Mesenchymal stem cell (in vitro differentiated cells and primary cell): Measurements from ENCODE around the gene NPAS2.
A peak's percentile ranks its signal among the peaks of the same experiment; 100 is the strongest.

Experiments used
- DNase-seq: peaks from one replicate; pipeline ENCODE4 v3.0.0-alpha.2; 2013
- H2AFZ ChIP-seq: one replicate; pipeline ENCODE4 v1.6.1; 2013; ENCODE audit warnings: low read depth, mild to moderate bottlenecking, control low read depth, inconsistent platforms, low read length, moderate library complexity
- H2AK5ac ChIP-seq: 2 replicates; pipeline ENCODE4 v1.6.1; 2013; ENCODE audit warnings: low read length, moderate library complexity, mild to moderate bottlenecking, inconsistent platforms; ENCODE audit not compliant: severe bottlenecking
- H2BK120ac ChIP-seq: one replicate; pipeline ENCODE4 v1.6.1; 2013; ENCODE audit warnings: low read depth, mild to moderate bottlenecking, inconsistent platforms, low read length, moderate library complexity
- H2BK12ac ChIP-seq, 2 experiments: one replicate each; pipeline ENCODE4 v1.6.1; 2013; ENCODE audit warnings: inconsistent platforms in 2 of 2, low read length in 2 of 2, mild to moderate bottlenecking in 2 of 2, moderate library complexity in 2 of 2, control low read depth in 1 of 2
- H2BK15ac ChIP-seq: one replicate; pipeline ENCODE4 v1.6.1; 2013; ENCODE audit warnings: mild to moderate bottlenecking, low read depth, inconsistent platforms; ENCODE audit not compliant: poor library complexity, severe bottlenecking
- H2BK5ac ChIP-seq: 2 replicates; pipeline ENCODE4 v1.6.1; 2013; ENCODE audit warnings: low read depth, mild to moderate bottlenecking, low read length, control low read depth, inconsistent platforms; ENCODE audit not compliant: poor library complexity, severe bottlenecking
- H3K14ac ChIP-seq, 2 experiments: one replicate each; pipeline ENCODE4 v1.6.1; 2013; ENCODE audit warnings: inconsistent platforms in 2 of 2, low read length in 2 of 2, control low read depth in 1 of 2, mild to moderate bottlenecking in 1 of 2, moderate library complexity in 1 of 2
- H3K18ac ChIP-seq, 2 experiments: one replicate each; pipeline ENCODE4 v1.6.1; 2013; ENCODE audit warnings: inconsistent platforms in 2 of 2, low read length in 2 of 2, control low read depth in 1 of 2, low read depth in 1 of 2, mild to moderate bottlenecking in 1 of 2
- H3K23ac ChIP-seq, 2 experiments: one replicate each; pipeline ENCODE4 v1.6.1; 2013; ENCODE audit warnings: inconsistent platforms in 2 of 2, low read length in 2 of 2, mild to moderate bottlenecking in 2 of 2, moderate library complexity in 2 of 2, control low read depth in 1 of 2
- H3K27ac ChIP-seq: 2 replicates; pipeline ENCODE4 v1.5.1; 2013; ENCODE audit warnings: mild to moderate bottlenecking, moderate library complexity, low read length, control low read depth, inconsistent platforms; ENCODE audit not compliant: poor library complexity, severe bottlenecking
- H3K27me3 ChIP-seq, 2 experiments: 2 replicates each; pipeline versions ENCODE4 v1.6.1 to v1.7.0; 2013; ENCODE audit warnings: low read length in 2 of 2, mild to moderate bottlenecking in 2 of 2, moderate library complexity in 2 of 2, control low read depth in 1 of 2, inconsistent platforms in 1 of 2; ENCODE audit not compliant: control insufficient read depth in 1 of 2, insufficient read depth in 1 of 2
- H3K36me3 ChIP-seq, 2 experiments: 2 replicates each; pipeline versions ENCODE4 v1.6.1 to v1.7.0; 2013; ENCODE audit warnings: low read length in 2 of 2, control low read depth in 1 of 2, inconsistent platforms in 1 of 2, low read depth in 1 of 2, mild to moderate bottlenecking in 1 of 2; ENCODE audit not compliant: insufficient read depth in 2 of 2, control insufficient read depth in 1 of 2
- H3K4ac ChIP-seq, 2 experiments: one replicate each; pipeline ENCODE4 v1.6.1; 2013; ENCODE audit warnings: inconsistent platforms in 2 of 2, low read length in 2 of 2, mild to moderate bottlenecking in 2 of 2, moderate library complexity in 2 of 2, control low read depth in 1 of 2, low read depth in 1 of 2
- H3K4me1 ChIP-seq: 2 replicates; pipeline ENCODE4 v1.6.1; 2013; ENCODE audit warnings: low read depth, low read length, control low read depth; ENCODE audit not compliant: control insufficient read depth, insufficient read depth
- H3K4me2 ChIP-seq: 2 replicates; pipeline ENCODE4 v1.6.1; 2013; ENCODE audit warnings: low read length, mild to moderate bottlenecking, inconsistent platforms; ENCODE audit not compliant: poor library complexity, severe bottlenecking
- H3K4me3 ChIP-seq, 2 experiments: 2 replicates each; pipeline versions ENCODE4 v1.5.1 to v1.7.0; 2013; ENCODE audit warnings: low read length in 2 of 2, mild to moderate bottlenecking in 2 of 2, control low read depth in 1 of 2, low read depth in 1 of 2; ENCODE audit not compliant: insufficient read depth in 1 of 2
- H3K79me1 ChIP-seq: replicated peaks from 2 replicates; pipeline ENCODE4 v1.6.1; 2013; ENCODE audit warnings: mild to moderate bottlenecking, control low read depth, low read length, inconsistent platforms; ENCODE audit not compliant: poor library complexity, severe bottlenecking
- H3K9ac ChIP-seq: 2 replicates; pipeline ENCODE4 v1.7.0; 2013; ENCODE audit warnings: mild to moderate bottlenecking, low read length, moderate library complexity
- H3K9me3 ChIP-seq: 2 replicates; pipeline ENCODE4 v1.7.0; 2013; ENCODE audit warnings: mild to moderate bottlenecking, low read length; ENCODE audit not compliant: control insufficient read depth
- H4K8ac ChIP-seq: one replicate; pipeline ENCODE4 v1.6.1; 2013; ENCODE audit warnings: inconsistent platforms, mild to moderate bottlenecking, low read length, moderate library complexity
- H4K91ac ChIP-seq: one replicate; pipeline ENCODE4 v1.6.1; 2013; ENCODE audit warnings: mild to moderate bottlenecking, low read length, inconsistent platforms
- WGBS: methylation state at CpG from one replicate; pipeline ENCODE4 v1.1.7; 2013; ENCODE audit warnings: mixed read lengths; 5-methylcytosine and 5-hydroxymethylcytosine counted together

Gene NPAS2

GRCh38 chr2:100877555-100877954 is 57.6 kb downstream of the NPAS2 start:
- H2BK5ac ChIP-seq: no peak overlapping the region
- no peak overlapping the region for H3K4me3 ChIP-seq
- H2BK15ac ChIP-seq: no peak overlapping the region
- no peak overlapping the region for H2AK5ac ChIP-seq
- H4K8ac ChIP-seq: no peak overlapping the region
- no peaks in the 10 kb centered on the region for H3K79me1 ChIP-seq
- peak overlapping the region in 1 of 2 experiments; percentile 40 for H2BK12ac ChIP-seq
- H3K9me3 ChIP-seq: no peaks in the 10 kb centered on the region
- WGBS: 53% methylated on average over 5 of the region's 5 CpGs
- no peaks in the 10 kb centered on the region for H3K27me3 ChIP-seq
- H3K18ac ChIP-seq: no peak overlapping the region
- no peak overlapping the region for H2BK120ac ChIP-seq
- H4K91ac ChIP-seq: no peak overlapping the region
- peaks cover 7% of the 10 kb centered on the region for H3K4me1 ChIP-seq
- H3K27ac ChIP-seq: no peak overlapping the region
- no peak overlapping the region for H3K9ac ChIP-seq
- no peak overlapping the region for H3K14ac ChIP-seq
- DNase-seq: peak; percentile 46
- H3K23ac ChIP-seq: no peak overlapping the region
- no peaks in the 10 kb centered on the region for H3K36me3 ChIP-seq
- H3K4me2 ChIP-seq: no peak overlapping the region
- H2AFZ ChIP-seq: no peak overlapping the region
- H3K4ac ChIP-seq: no peak overlapping the region

DNA sequence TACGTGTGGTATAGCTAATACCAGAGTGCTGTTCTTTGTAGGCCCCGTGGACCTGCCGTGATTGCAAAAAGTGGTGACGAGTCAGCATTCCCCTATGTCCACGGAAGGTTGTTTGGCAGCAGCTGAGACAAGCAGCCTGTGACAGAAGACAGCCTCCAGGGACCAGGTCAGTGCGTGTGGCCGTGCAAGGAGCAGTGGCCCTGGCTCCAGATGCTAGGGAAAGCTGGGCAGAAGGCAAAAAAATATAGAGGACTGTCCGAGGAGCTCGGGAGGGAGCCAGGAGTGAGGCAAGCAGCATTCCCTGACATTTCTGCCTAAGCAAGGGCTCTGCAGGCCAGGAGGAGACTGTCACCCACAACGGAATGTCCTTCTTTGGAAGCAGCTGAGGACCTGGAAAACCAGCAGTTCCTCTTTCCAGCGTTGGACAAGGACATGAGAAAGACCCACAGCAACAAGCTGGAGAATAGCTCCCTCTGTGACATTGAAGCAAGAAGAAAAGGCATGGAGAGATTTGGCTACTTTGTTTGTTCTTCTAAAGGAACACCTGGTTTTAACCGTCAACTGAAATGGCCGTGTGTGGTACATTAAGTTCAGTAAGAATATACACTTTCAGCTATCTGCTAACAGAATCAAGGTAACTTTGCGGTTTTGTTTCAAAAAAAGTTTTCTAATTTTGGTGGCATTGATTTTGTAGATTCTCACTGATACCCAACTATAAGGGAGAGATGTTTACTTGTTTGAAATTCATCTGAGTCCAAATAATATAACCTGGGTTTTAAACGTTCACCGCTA is 58.3 kb downstream of the NPAS2 start:
- H3K18ac ChIP-seq: peak overlapping the region; percentile 70 to 93
- H3K79me1 ChIP-seq: no peaks in the 10 kb centered on the region
- H2AK5ac ChIP-seq: no peak overlapping the region
- H4K91ac ChIP-seq: peak overlapping the region; percentile 80
- WGBS: 58% methylated on average over 15 of the region's 16 CpGs
- H3K27me3 ChIP-seq: no peaks in the 10 kb centered on the region
- peaks cover 8% of the 10 kb centered on the region for H3K4me1 ChIP-seq
- no peak overlapping the region for H2BK120ac ChIP-seq
- no peaks in the 10 kb centered on the region for H3K36me3 ChIP-seq
- H3K4ac ChIP-seq: peak overlapping the region in 1 of 2 experiments; percentile 64
- peak; percentile 70 for DNase-seq
- H3K27ac ChIP-seq: no peak overlapping the region
- H3K14ac ChIP-seq: no peak overlapping the region
- H3K23ac ChIP-seq: no peak overlapping the region
- H4K8ac ChIP-seq: peak overlapping the region; percentile 90
- H3K4me3 ChIP-seq: no peak overlapping the region
- no peak overlapping the region for H3K4me2 ChIP-seq
- no peak overlapping the region for H2AFZ ChIP-seq
- H2BK5ac ChIP-seq: no peak overlapping the region
- H3K9me3 ChIP-seq: no peaks in the 10 kb centered on the region
- H3K9ac ChIP-seq: no peak overlapping the region
- peak overlapping the region in 1 of 2 experiments; percentile 75 for H2BK12ac ChIP-seq
- H2BK15ac ChIP-seq: no peak overlapping the region

GRCh38 chr2:100879296-100879695 is 59.4 kb downstream of the NPAS2 start:
- 100% methylated on average over 3 of the region's 3 CpGs for WGBS
- no peak overlapping the region for H2BK15ac ChIP-seq

GRCh38 chr2:100880036-100880435 is 60.1 kb downstream of the NPAS2 start:
- 98% methylated on average over 4 of the region's 5 CpGs for WGBS
- H2BK15ac ChIP-seq: no peak overlapping the region
- no peak overlapping the region for H3K18ac ChIP-seq
- no peak overlapping the region for H3K4ac ChIP-seq
- H2AK5ac ChIP-seq: no peak overlapping the region
- H2BK5ac ChIP-seq: no peak overlapping the region
- H4K91ac ChIP-seq: no peak overlapping the region
- no peaks in the 10 kb centered on the region for H3K36me3 ChIP-seq
- no peak overlapping the region for H2AFZ ChIP-seq
- H3K4me1 ChIP-seq: peaks cover 10% of the 10 kb centered on the region
- H3K9ac ChIP-seq: no peak overlapping the region
- H3K23ac ChIP-seq: no peak overlapping the region
- H3K27ac ChIP-seq: no peak overlapping the region
- no peaks in the 10 kb centered on the region for H3K79me1 ChIP-seq
- DNase-seq: no peak
- H2BK12ac ChIP-seq: no peak overlapping the region
- no peak overlapping the region for H2BK120ac ChIP-seq
- H3K14ac ChIP-seq: no peak overlapping the region
- no peak overlapping the region for H4K8ac ChIP-seq
- H3K4me3 ChIP-seq: no peak overlapping the region
- no peak overlapping the region for H3K4me2 ChIP-seq
- H3K9me3 ChIP-seq: no peaks in the 10 kb centered on the region
- H3K27me3 ChIP-seq: no peaks in the 10 kb centered on the region

More at GRCh38 chr2:100879296-100879695, 59.4 kb downstream of the NPAS2 start:
- Histone ChIP-seq H3K36me3 (no peaks in the 10 kb centered on the region), H2AK5ac (no peak overlapping the region), H3K79me1 (no peaks in the 10 kb centered on the region), H3K14ac (no peak overlapping the region), H4K8ac (no peak overlapping the region), H2AFZ (no peak overlapping the region), H3K9ac (no peak overlapping the region), H2BK12ac (no peak overlapping the region), H4K91ac (no peak overlapping the region), H2BK5ac (no peak overlapping the region), H3K4me2 (no peak overlapping the region), H3K4ac (no peak overlapping the region), H2BK120ac (no peak overlapping the region), H3K27me3 (no peaks in the 10 kb centered on the region), H3K9me3 (no peaks in the 10 kb centered on the region), H3K4me3 (no peak overlapping the region), H3K18ac (no peak overlapping the region), H3K23ac (no peak overlapping the region), H3K4me1 (peaks cover 10% of the 10 kb centered on the region), H3K27ac (no peak overlapping the region)
- no peak for DNase-seq
